ENCODE measurements around the gene CLDN8.

DNA sequence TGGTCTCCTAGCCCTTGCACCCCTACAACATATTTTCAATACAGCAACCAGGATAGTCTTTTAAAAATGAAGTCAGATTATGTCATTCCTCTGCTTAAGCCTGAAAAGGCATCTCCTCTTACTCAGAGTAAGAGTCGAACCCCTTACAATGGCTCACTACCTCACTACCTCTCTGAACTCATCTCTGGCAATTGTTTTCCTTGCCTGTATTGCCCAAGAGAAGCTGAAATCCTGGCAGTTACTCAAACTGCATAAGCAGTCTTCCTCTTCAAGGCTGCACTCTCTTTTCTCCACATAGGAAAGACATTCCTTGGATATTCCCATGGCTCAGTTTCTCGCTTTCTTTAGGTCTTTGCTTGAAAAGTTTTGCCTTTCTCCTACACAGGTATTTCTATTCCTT is 22.7 kb downstream of the CLDN8 start:
- TF ChIP-seq SMC3 (IDR thresholded peaks at IDR 0.05; ENCODE audit: low read depth, low read length) (no peak), ELF1 (IDR thresholded peaks at IDR 0.05) (no peak), RAD21 (IDR thresholded peaks at IDR 0.05; ENCODE audit: low read length) (no peak), EP300 (IDR thresholded peaks at IDR 0.05; ENCODE audit: borderline replicate concordance in 1 of 2, low read depth in 1 of 2, low read length in 1 of 2) (no peak), TEAD4 (IDR thresholded peaks at IDR 0.05; ENCODE audit: borderline replicate concordance, insufficient read depth) (no peak), EZH2phosphoT487 (IDR thresholded peaks at IDR 0.05; ENCODE audit: borderline replicate concordance, low read depth) (no peak), TCF12 (IDR thresholded peaks at IDR 0.05) (no peak), POLR2AphosphoS5 (IDR thresholded peaks at IDR 0.05; ENCODE audit: low read depth, low read length) (no peak), YY1 (IDR thresholded peaks at IDR 0.05; ENCODE audit: low read depth) (no peak), NRF1 (IDR thresholded peaks at IDR 0.05; ENCODE audit: low read depth, low read length) (no peak)
- TF ChIP-seq, protein P1, sequence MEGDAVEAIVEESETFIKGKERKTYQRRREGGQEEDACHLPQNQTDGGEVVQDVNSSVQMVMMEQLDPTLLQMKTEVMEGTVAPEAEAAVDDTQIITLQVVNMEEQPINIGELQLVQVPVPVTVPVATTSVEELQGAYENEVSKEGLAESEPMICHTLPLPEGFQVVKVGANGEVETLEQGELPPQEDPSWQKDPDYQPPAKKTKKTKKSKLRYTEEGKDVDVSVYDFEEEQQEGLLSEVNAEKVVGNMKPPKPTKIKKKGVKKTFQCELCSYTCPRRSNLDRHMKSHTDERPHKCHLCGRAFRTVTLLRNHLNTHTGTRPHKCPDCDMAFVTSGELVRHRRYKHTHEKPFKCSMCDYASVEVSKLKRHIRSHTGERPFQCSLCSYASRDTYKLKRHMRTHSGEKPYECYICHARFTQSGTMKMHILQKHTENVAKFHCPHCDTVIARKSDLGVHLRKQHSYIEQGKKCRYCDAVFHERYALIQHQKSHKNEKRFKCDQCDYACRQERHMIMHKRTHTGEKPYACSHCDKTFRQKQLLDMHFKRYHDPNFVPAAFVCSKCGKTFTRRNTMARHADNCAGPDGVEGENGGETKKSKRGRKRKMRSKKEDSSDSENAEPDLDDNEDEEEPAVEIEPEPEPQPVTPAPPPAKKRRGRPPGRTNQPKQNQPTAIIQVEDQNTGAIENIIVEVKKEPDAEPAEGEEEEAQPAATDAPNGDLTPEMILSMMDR (IDR thresholded peaks at IDR 0.05) = no peak
- TF ChIP-seq, protein P2, sequence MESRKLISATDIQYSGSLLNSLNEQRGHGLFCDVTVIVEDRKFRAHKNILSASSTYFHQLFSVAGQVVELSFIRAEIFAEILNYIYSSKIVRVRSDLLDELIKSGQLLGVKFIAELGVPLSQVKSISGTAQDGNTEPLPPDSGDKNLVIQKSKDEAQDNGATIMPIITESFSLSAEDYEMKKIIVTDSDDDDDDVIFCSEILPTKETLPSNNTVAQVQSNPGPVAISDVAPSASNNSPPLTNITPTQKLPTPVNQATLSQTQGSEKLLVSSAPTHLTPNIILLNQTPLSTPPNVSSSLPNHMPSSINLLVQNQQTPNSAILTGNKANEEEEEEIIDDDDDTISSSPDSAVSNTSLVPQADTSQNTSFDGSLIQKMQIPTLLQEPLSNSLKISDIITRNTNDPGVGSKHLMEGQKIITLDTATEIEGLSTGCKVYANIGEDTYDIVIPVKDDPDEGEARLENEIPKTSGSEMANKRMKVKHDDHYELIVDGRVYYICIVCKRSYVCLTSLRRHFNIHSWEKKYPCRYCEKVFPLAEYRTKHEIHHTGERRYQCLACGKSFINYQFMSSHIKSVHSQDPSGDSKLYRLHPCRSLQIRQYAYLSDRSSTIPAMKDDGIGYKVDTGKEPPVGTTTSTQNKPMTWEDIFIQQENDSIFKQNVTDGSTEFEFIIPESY (IDR thresholded peaks at IDR 0.05; ENCODE audit: borderline replicate concordance, low read depth) = no peak
- TF ChIP-seq, protein P3, sequence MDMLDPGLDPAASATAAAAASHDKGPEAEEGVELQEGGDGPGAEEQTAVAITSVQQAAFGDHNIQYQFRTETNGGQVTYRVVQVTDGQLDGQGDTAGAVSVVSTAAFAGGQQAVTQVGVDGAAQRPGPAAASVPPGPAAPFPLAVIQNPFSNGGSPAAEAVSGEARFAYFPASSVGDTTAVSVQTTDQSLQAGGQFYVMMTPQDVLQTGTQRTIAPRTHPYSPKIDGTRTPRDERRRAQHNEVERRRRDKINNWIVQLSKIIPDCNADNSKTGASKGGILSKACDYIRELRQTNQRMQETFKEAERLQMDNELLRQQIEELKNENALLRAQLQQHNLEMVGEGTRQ (IDR thresholded peaks at IDR 0.05; ENCODE audit: borderline replicate concordance, low read depth, low read length) = no peak

Measured in SK-N-SH (cell line).